Hematopoietic multipotent progenitor cell treated with erythropoietin and hydrocortisone succinate and interleukin-3 and kit ligand, for 4 days (in vitro differentiated cells): ENCODE results near the gene SELENOI.
A peak's percentile ranks its signal among the peaks of the same experiment; 100 is the strongest.
"Not testable (repeated sequence)": the region's sequence is repeated elsewhere in the genome, so short reads cannot be mapped to it uniquely, and the experiment has no call there.

Experiments
- DNase-seq: peaks from one replicate; pipeline ENCODE4 v3.0.0-alpha.2; 2015

The SELENOI gene

GRCh38 chr2:26327291-26328272 is 18.4 kb upstream of the SELENOI start:
- DNase-seq, result peak; percentile 70

GRCh38 chr2:26329083-26329482 is 16.9 kb upstream of the SELENOI start:
- not testable (repeated sequence) for DNase-seq

GRCh38 chr2:26330114-26330549 is 15.8 kb upstream of the SELENOI start:
- peak; percentile 95 for DNase-seq

GRCh38 chr2:26330604-26331003 is 15.3 kb upstream of the SELENOI start:
- DNase-seq, result no peak

- not testable (repeated sequence) for DNase-seq
These were observed 14.6 kb upstream of the SELENOI start for GRCh38 chr2:26331321-26331720.

GRCh38 chr2:26333293-26333692 is 12.7 kb upstream of the SELENOI start:
- no peak for DNase-seq

- DNase-seq, result no peak
These were observed 10.7 kb upstream of the SELENOI start for GRCh38 chr2:26335231-26335630.

- DNase-seq, result no peak
These were observed 9.2 kb upstream of the SELENOI start for GRCh38 chr2:26336719-26337118.

- no peak for DNase-seq
These were observed 8.6 kb upstream of the SELENOI start for GRCh38 chr2:26337298-26337697.

- DNase-seq, result no peak
These were observed 5.1 kb upstream of the SELENOI start for GRCh38 chr2:26340831-26341230.

GRCh38 chr2:26344581-26345282 is 1.2 kb upstream of the SELENOI start:
- peak; percentile 53 for DNase-seq

GRCh38 chr2:26345283-26345544 is 729 bp upstream of the SELENOI start:
- no peak for DNase-seq

GRCh38 chr2:26346454-26347053 is 611 bp downstream of the SELENOI start, which contains the start of gene ADGRF3:
ADGRF3 (minus strand) TSS chr2:26346789; CDS start chr2:26346234, 555 bp downstream.
- DNase-seq, result peak; percentile 84

- peak; percentile 15 for DNase-seq
These were observed 1.4 kb downstream of the SELENOI start for GRCh38 chr2:26347286-26347865.

GRCh38 chr2:26349690-26350089 is 3.7 kb downstream of the SELENOI start:
- no peak for DNase-seq

- no peak for DNase-seq
These were observed 5.6 kb downstream of the SELENOI start for GRCh38 chr2:26351375-26352090.

- DNase-seq, result no peak
These were observed 6.9 kb downstream of the SELENOI start for GRCh38 chr2:26352892-26353291.

GRCh38 chr2:26354469-26354868 is 8.5 kb downstream of the SELENOI start:
- not testable (repeated sequence) for DNase-seq

- peak; percentile 67 for DNase-seq
These were observed 9.4 kb downstream of the SELENOI start for GRCh38 chr2:26355038-26355995.

- DNase-seq, result no peak
These were observed 10.2 kb downstream of the SELENOI start for GRCh38 chr2:26356111-26356510.

GRCh38 chr2:26356771-26357170 is 10.8 kb downstream of the SELENOI start:
- no peak for DNase-seq
